Body of pancreas (tissue), 4 donors: ENCODE data around the gene CLEC4F.

ENCODE experiments used
- POLR2A ChIP-seq, 3 donors: fragments of 450-650 bp; IDR thresholded peaks; one replicate each; pipeline ENCODE4 v1.6.1; 2016; ENCODE audit warnings: antibody characterized with exemption in 3 of 3, mild to moderate bottlenecking in 2 of 3
- TF ChIP-seq, protein P1 (sequence below), 7 experiments: fragments of 450-650 bp in 4 of 7; fragments of 200-600 bp in 3 of 7; sonication (generic) in 3 of 7; IDR thresholded peaks; one replicate each; pipeline ENCODE4 v1.5.1; 2016 to 2019; ENCODE audit warnings: antibody characterized with exemption in 7 of 7

DNA sequence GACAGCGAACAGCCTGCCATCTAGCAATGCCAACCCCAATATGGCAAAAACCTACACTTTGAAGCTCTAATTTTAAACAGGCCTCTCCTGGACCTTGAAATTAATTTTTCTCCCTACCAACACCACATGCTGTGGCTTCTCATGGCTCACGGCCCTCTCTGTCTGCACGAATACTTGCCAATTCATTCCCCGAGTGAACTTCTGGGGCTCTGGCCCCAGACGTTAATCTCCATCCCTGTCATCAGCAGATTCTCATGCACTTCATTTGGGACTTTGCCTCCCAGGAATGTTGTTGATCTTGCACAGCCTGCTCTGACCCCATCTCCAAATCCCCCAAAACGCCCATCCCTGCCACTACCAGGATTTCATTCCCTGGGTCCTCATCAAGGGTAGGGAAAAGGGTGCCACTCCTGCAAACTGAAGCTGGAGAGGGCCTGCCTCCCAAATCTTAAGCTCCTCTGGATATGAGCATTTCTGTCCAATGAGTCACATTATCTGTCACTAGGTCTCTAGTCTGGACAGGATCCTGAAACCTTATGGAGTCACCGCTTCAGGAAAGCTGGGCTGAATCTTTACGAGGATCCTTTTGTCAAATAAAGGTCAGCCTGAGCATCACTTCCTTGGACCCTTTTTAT lies 40.4 kb downstream of the CLEC4F start:
- TF ChIP-seq, protein P1, sequence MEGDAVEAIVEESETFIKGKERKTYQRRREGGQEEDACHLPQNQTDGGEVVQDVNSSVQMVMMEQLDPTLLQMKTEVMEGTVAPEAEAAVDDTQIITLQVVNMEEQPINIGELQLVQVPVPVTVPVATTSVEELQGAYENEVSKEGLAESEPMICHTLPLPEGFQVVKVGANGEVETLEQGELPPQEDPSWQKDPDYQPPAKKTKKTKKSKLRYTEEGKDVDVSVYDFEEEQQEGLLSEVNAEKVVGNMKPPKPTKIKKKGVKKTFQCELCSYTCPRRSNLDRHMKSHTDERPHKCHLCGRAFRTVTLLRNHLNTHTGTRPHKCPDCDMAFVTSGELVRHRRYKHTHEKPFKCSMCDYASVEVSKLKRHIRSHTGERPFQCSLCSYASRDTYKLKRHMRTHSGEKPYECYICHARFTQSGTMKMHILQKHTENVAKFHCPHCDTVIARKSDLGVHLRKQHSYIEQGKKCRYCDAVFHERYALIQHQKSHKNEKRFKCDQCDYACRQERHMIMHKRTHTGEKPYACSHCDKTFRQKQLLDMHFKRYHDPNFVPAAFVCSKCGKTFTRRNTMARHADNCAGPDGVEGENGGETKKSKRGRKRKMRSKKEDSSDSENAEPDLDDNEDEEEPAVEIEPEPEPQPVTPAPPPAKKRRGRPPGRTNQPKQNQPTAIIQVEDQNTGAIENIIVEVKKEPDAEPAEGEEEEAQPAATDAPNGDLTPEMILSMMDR (IDR thresholded peaks at IDR 0.05) = no peak
- TF ChIP-seq POLR2A (IDR thresholded peaks at IDR 0.05) = no peak
